Measurements from ENCODE around the gene PDHA2. TPM values are rescaled to one million over a fixed set of nuclear protein-coding genes. Genes with fewer than 3 reads are reported as not detected.

Gene PDHA2
- total RNA-seq, 1 experiment from 2014 or later, result not detected

- POLR2A ChIA-PET, result no interaction called here
- peak; percentile 18 for DNase-seq (ENCODE audit: unreplicated experiment)
- intact Hi-C loops (cut with micrococcal nuclease), result no loop called here
- no peaks in the 10 kb centered on the region for H3K27me3 Mint-ChIP-seq (ENCODE audit: insufficient read depth, unreplicated experiment)
- TF ChIP-seq CTCF (IDR thresholded peaks at IDR 0.05; ENCODE audit: unreplicated experiment), result no peak
- H3K4me3 Mint-ChIP-seq (ENCODE audit: unreplicated experiment), result no peak overlapping the region
- BruUV-seq (replicated peaks), result no TSS peak
- H3K27ac Mint-ChIP-seq (ENCODE audit: low read depth, unreplicated experiment), result no peak overlapping the region
- peaks cover 5% of the 10 kb centered on the region for H3K4me1 Mint-ChIP-seq (ENCODE audit: insufficient read depth, unreplicated experiment)
- peaks cover 16% of the 10 kb centered on the region for H3K9me3 Mint-ChIP-seq (ENCODE audit: unreplicated experiment)
- H3K36me3 Mint-ChIP-seq (ENCODE audit: insufficient read depth, unreplicated experiment), result no peaks in the 10 kb centered on the region
- CTCF ChIA-PET, result interaction anchor here (0.7 to 1.2 kb wide), 2 partner anchors 47 to 148 kb away, joined by 3 to 4 read pairs; no protein-coding TSS in a partner anchor
Observed at GRCh38 chr4:95877636-95878035, 37.7 kb downstream of the PDHA2 start.

GRCh38 chr4:95887551-95887950 lies 47.7 kb downstream of the PDHA2 start:
- Mint-ChIP-seq H3K27ac (ENCODE audit: low read depth, unreplicated experiment) (no peak overlapping the region), H3K4me3 (ENCODE audit: unreplicated experiment) (no peak overlapping the region), H3K9me3 (ENCODE audit: unreplicated experiment) (peaks cover 29% of the 10 kb centered on the region), H3K36me3 (ENCODE audit: insufficient read depth, unreplicated experiment) (no peaks in the 10 kb centered on the region), H3K27me3 (ENCODE audit: insufficient read depth, unreplicated experiment) (no peaks in the 10 kb centered on the region), H3K4me1 (ENCODE audit: insufficient read depth, unreplicated experiment) (no peaks in the 10 kb centered on the region)
- intact Hi-C loops (cut with micrococcal nuclease), result no loop called here
- TF ChIP-seq CTCF (IDR thresholded peaks at IDR 0.05; ENCODE audit: unreplicated experiment), result no peak
- BruUV-seq (replicated peaks), result no TSS peak
- ChIA-PET CTCF (no interaction called here), POLR2A (no interaction called here)
- no peak for DNase-seq (ENCODE audit: unreplicated experiment)

- Mint-ChIP-seq H3K4me1 (ENCODE audit: insufficient read depth, unreplicated experiment) (no peaks in the 10 kb centered on the region), H3K36me3 (ENCODE audit: insufficient read depth, unreplicated experiment) (no peaks in the 10 kb centered on the region), H3K4me3 (ENCODE audit: unreplicated experiment) (no peak overlapping the region), H3K27ac (ENCODE audit: low read depth, unreplicated experiment) (no peak overlapping the region), H3K27me3 (ENCODE audit: insufficient read depth, unreplicated experiment) (no peaks in the 10 kb centered on the region), H3K9me3 (ENCODE audit: unreplicated experiment) (peaks cover 24% of the 10 kb centered on the region)
- ChIA-PET POLR2A (no interaction called here), CTCF (interaction anchor here (0.7 kb wide), 1 partner anchor 68 kb away, joined by 3 read pairs; no protein-coding TSS in a partner anchor)
- no peak for TF ChIP-seq CTCF (IDR thresholded peaks at IDR 0.05; ENCODE audit: unreplicated experiment)
- intact Hi-C loops (cut with micrococcal nuclease), result no loop called here
- peak; percentile 32 for DNase-seq (ENCODE audit: unreplicated experiment)
- BruUV-seq (replicated peaks), result no TSS peak
Observed at GRCh38 chr4:95889662-95890061, 49.8 kb downstream of the PDHA2 start.
